Endothelial cell of umbilical vein (primary cell): ENCODE measurements around the gene ZNF557. TPM values are rescaled to one million over a fixed set of nuclear protein-coding genes. Genes with fewer than 3 reads are reported as not detected.

Source experiments
- BruUV-seq: library from RNA; stranded (reverse); fragments of 400-500 nt; replicated peaks from 2 replicates; lab custom pipeline; 2021; lab: Mats Ljungman, UMichigan
- CTCF ChIA-PET: fragments of 300-600, 350-600 bp; sonication (Branson Sonifier 250); formaldehyde crosslinking; loops from one replicate; lab custom pipeline; 2021; ENCODE audit warnings: antibody characterized with exemption, inconsistent platforms; lab: Charles Lee
- POLR2A ChIA-PET: fragments of 300-600, 350-600 bp; sonication (Branson Sonifier 250); formaldehyde crosslinking; loops from one replicate; lab custom pipeline; 2021; ENCODE audit warnings: antibody characterized with exemption, inconsistent platforms; lab: Charles Lee
- DNase-seq: peaks from one replicate; pipeline ENCODE4 v3.0.0-alpha.2; 2011; ENCODE audit warnings: low read depth, low spot score
- FAIRE-seq: peaks from 2 replicates; lab custom pipeline; 2011; peaks lifted over from hg19 to GRCh38; lab: Jason Lieb, UNC
- H2AFZ ChIP-seq: 2 replicates; pipeline ENCODE4 v1.6.0; 2012; ENCODE audit warnings: low read depth, low read length, control low read depth, inconsistent platforms
- H3K27ac ChIP-seq: 2 replicates; pipeline ENCODE4 v1.5.1; 2011; ENCODE audit warnings: low read depth, mild to moderate bottlenecking, control low read depth, low read length, moderate library complexity; ENCODE audit not compliant: insufficient read depth
- H3K27me3 ChIP-seq, 2 experiments: 2 replicates each; pipeline versions ENCODE4 v1.6.0 to v1.6.1; 2011; ENCODE audit warnings: low read length in 2 of 2, mixed read lengths in 1 of 2; ENCODE audit not compliant: control insufficient read depth in 2 of 2, insufficient read depth in 2 of 2
- H3K36me3 ChIP-seq, 2 experiments: 2 replicates in 1 of 2; 3 replicates in 1 of 2; pipeline ENCODE4 v1.5.1; 2011; ENCODE audit warnings: low read length in 2 of 2, mild to moderate bottlenecking in 1 of 2, moderate library complexity in 1 of 2; ENCODE audit not compliant: control insufficient read depth in 2 of 2, insufficient read depth in 2 of 2; ENCODE audit errors: extremely low read depth in 1 of 2
- H3K4me1 ChIP-seq: 3 replicates; pipeline ENCODE4 v1.5.1; 2011; ENCODE audit warnings: mild to moderate bottlenecking, low read length; ENCODE audit not compliant: control insufficient read depth, insufficient read depth; ENCODE audit errors: extremely low read depth
- H3K4me2 ChIP-seq: 2 replicates; pipeline ENCODE4 v1.6.1; 2011; ENCODE audit warnings: low read length, control low read depth, mixed read lengths; ENCODE audit not compliant: insufficient read depth
- H3K4me3 ChIP-seq, 3 experiments: fragments of 200-600 bp in 1 of 3; sonication (generic), shearing (Covaris generic) in 1 of 3; replicated peaks in 1 of 3; 2 replicates each; pipeline ENCODE4 v1.5.1; 2011 to 2016; ENCODE audit warnings: control low read depth in 3 of 3, low read length in 3 of 3, mild to moderate bottlenecking in 2 of 3, inconsistent platforms in 1 of 3, low read depth in 1 of 3, moderate library complexity in 1 of 3; ENCODE audit not compliant: insufficient read depth in 1 of 3
- H3K79me2 ChIP-seq: 2 replicates; pipeline ENCODE4 v1.6.0; 2012; ENCODE audit warnings: low read length, inconsistent platforms; ENCODE audit not compliant: control insufficient read depth, insufficient read depth
- H3K9ac ChIP-seq: replicated peaks from 2 replicates; pipeline ENCODE3; 2011; ENCODE audit warnings: low read length, control low read depth; ENCODE audit not compliant: insufficient read depth; ENCODE audit errors: extremely low read depth
- H3K9me1 ChIP-seq: replicated peaks from 3 replicates; pipeline ENCODE4 v1.6.0; 2011; ENCODE audit warnings: mild to moderate bottlenecking, low read length; ENCODE audit not compliant: control insufficient read depth, insufficient read depth; ENCODE audit errors: extremely low read depth
- H3K9me3 ChIP-seq: replicated peaks from 2 replicates; pipeline ENCODE4 v1.5.1; 2012; ENCODE audit warnings: low read length, inconsistent platforms; ENCODE audit not compliant: control insufficient read depth, insufficient read depth
- H4K20me1 ChIP-seq: replicated peaks from 2 replicates; pipeline ENCODE3; 2011; ENCODE audit warnings: mild to moderate bottlenecking, low read length; ENCODE audit not compliant: control insufficient read depth, insufficient read depth; ENCODE audit errors: extremely low read depth
- EZH2 ChIP-seq: IDR thresholded peaks from 2 replicates; pipeline ENCODE4 v1.6.1; 2012; ENCODE audit warnings: borderline replicate concordance, low read depth, mild to moderate bottlenecking, moderate library complexity, low read length, inconsistent platforms; ENCODE audit not compliant: severe bottlenecking
- FOS ChIP-seq: IDR thresholded peaks from 2 replicates; pipeline ENCODE4 v1.6.1; 2011; ENCODE audit warnings: mild to moderate bottlenecking, low read length, moderate library complexity, borderline replicate concordance; ENCODE audit not compliant: insufficient read depth
- GATA2 ChIP-seq: IDR thresholded peaks from 2 replicates; pipeline ENCODE4 v1.7.0; 2011; ENCODE audit warnings: low read depth, mild to moderate bottlenecking, moderate library complexity, mixed read lengths, low read length; ENCODE audit not compliant: insufficient read length, insufficient read depth
- MAX ChIP-seq: IDR thresholded peaks from 2 replicates; pipeline ENCODE4 v1.6.1; 2011; ENCODE audit not compliant: insufficient read depth, insufficient read length
- MYC ChIP-seq: IDR thresholded peaks from one replicate; pipeline ENCODE4 v1.6.1; 2011; ENCODE audit warnings: mild to moderate bottlenecking, low read depth, low read length
- POLR2A ChIP-seq: IDR thresholded peaks from 2 replicates; pipeline ENCODE4 v1.6.1; 2012; ENCODE audit warnings: low read depth, mild to moderate bottlenecking, control low read depth, low read length
- POLR2AphosphoS5 ChIP-seq: IDR thresholded peaks from 2 replicates; pipeline ENCODE4 v1.6.1; 2012; ENCODE audit warnings: low read depth, mild to moderate bottlenecking, control low read depth, low read length, moderate library complexity; ENCODE audit not compliant: insufficient read depth
- dilution Hi-C: fragments of 300-500 bp; cut with MboI; formaldehyde crosslinking; loops from one replicate; pipeline ENCODE4 v1.15.0; 2019; ENCODE audit warnings: low sequenced_read_pairs; ENCODE audit not compliant: extremely low pct_ligation_motif_present
- intact Hi-C: fragments of 100-400 bp; cut with micrococcal nuclease; formaldehyde crosslinking; loops from one replicate; pipeline ENCODE4 v1.10.0; 2022
- polyA plus RNA-seq, 4 experiments: library from polyadenylated mRNA; depleted of rRNA in 3 of 4; stranded (reverse) in 3 of 4; unstranded in 1 of 4; fragments of >200 nt; gene quantifications; 2 replicates each; pipeline versions ENCODE4 v1.2.1 to v1.2.3, GENCODE V29; 2011 to 2012; ENCODE audit warnings: missing spikeins in 1 of 4
- total RNA-seq: library from RNA; stranded (reverse); gene quantifications from 2 replicates; pipeline ENCODE4 v1.2.3, GENCODE V29; 2021
- TF ChIP-seq, protein P1 (sequence below), 2 donors: IDR thresholded peaks; 1 replicate in 1 of 2; 2 replicates in 1 of 2; pipeline ENCODE4 v1.5.1; 2011; ENCODE audit warnings: low read length in 2 of 2, mild to moderate bottlenecking in 2 of 2, moderate library complexity in 2 of 2, control low read depth in 1 of 2, inconsistent platforms in 1 of 2, low read depth in 1 of 2; ENCODE audit not compliant: insufficient read depth in 1 of 2; ENCODE audit errors: extremely low read depth in 1 of 2

ZNF557 gene
- total and polyA plus RNA-seq, 2 donors (not counting 3 experiments of a cell fraction or from before 2014, with no cell fraction given): 1.9 to 8.0 TPM

GRCh38 chr19:7122701-7123100, 53.2 kb downstream of the ZNF557 start:
- ChIA-PET CTCF (no interaction called here), POLR2A (no interaction called here)
- peaks cover 0 to 12% of the 10 kb centered on the region in 2 experiments for H3K36me3 ChIP-seq
- dilution Hi-C loops (no loop called here), intact Hi-C loops (no loop called here)
- H2AFZ ChIP-seq: no peak overlapping the region
- no peak for TF ChIP-seq MYC
- TF ChIP-seq, protein P1, sequence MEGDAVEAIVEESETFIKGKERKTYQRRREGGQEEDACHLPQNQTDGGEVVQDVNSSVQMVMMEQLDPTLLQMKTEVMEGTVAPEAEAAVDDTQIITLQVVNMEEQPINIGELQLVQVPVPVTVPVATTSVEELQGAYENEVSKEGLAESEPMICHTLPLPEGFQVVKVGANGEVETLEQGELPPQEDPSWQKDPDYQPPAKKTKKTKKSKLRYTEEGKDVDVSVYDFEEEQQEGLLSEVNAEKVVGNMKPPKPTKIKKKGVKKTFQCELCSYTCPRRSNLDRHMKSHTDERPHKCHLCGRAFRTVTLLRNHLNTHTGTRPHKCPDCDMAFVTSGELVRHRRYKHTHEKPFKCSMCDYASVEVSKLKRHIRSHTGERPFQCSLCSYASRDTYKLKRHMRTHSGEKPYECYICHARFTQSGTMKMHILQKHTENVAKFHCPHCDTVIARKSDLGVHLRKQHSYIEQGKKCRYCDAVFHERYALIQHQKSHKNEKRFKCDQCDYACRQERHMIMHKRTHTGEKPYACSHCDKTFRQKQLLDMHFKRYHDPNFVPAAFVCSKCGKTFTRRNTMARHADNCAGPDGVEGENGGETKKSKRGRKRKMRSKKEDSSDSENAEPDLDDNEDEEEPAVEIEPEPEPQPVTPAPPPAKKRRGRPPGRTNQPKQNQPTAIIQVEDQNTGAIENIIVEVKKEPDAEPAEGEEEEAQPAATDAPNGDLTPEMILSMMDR (IDR thresholded peaks at IDR 0.05; ENCODE audit: extremely low read depth in 1 of 2, insufficient read depth in 1 of 2, low read depth in 1 of 2, low read length in 2 of 2): no peak
- TF ChIP-seq FOS: no peak
- TF ChIP-seq POLR2A: no peak
- TF ChIP-seq EZH2: no peak
- no peak for TF ChIP-seq GATA2
- TF ChIP-seq MAX: no peak
- TF ChIP-seq POLR2AphosphoS5: no peak
- no peak overlapping the region for H3K4me2 ChIP-seq
- H3K27me3 ChIP-seq: no peaks in the 10 kb centered on the region
- no peaks in the 10 kb centered on the region for H3K79me2 ChIP-seq
- no peak overlapping the region for H3K4me3 ChIP-seq
- no peaks in the 10 kb centered on the region for H3K9me3 ChIP-seq
- H3K27ac ChIP-seq: no peak overlapping the region
- H3K9ac ChIP-seq: no peak overlapping the region
- DNase-seq (no peak), FAIRE-seq (no peak)
- no peaks in the 10 kb centered on the region for H4K20me1 ChIP-seq
- no TSS peak for BruUV-seq
- H3K4me1 ChIP-seq: peaks cover 11% of the 10 kb centered on the region
- no peaks in the 10 kb centered on the region for H3K9me1 ChIP-seq
